ENCODE data around the gene PRSS3.
"Not testable (repeated sequence)": the region's sequence is repeated elsewhere in the genome, so short reads cannot be mapped to it uniquely, and the experiment has no call there.

PRSS3 gene

GRCh38 chr9:33795281-33795680 is at the start of gene PRSS3:
Gene PRSS3 (plus strand): TSS chr9:33795561. CDS start chr9:33795574, 13 bp downstream.
- H3K4me1 ChIP-seq (ENCODE audit: control insufficient read depth in 1 of 2, insufficient read depth in 1 of 2, low read depth in 1 of 2, low read length in 1 of 2), result no peaks in the 10 kb centered on the region
- no peaks in the 10 kb centered on the region for H3K9me3 ChIP-seq
- H3K4me3 ChIP-seq (ENCODE audit: low read depth in 1 of 2, low read length in 1 of 2), result no peak within 1 kb of the TSS
- no peaks in the 10 kb centered on the region for H3K36me3 ChIP-seq
- no peak within 1 kb of the TSS for H3K27ac ChIP-seq
- TF ChIP-seq CTCF (IDR thresholded peaks at IDR 0.05), result no peak
- H3K27me3 ChIP-seq, result peaks cover 19% of the 10 kb centered on the region

- Histone ChIP-seq H3K27ac (peak overlapping the region; percentile 38), H3K4me1 (ENCODE audit: control insufficient read depth in 1 of 2, insufficient read depth in 1 of 2, low read depth in 1 of 2, low read length in 1 of 2) (peaks cover 6 to 13% of the 10 kb centered on the region in 2 experiments), H3K27me3 (peaks cover 80% of the 10 kb centered on the region), H3K9me3 (no peaks in the 10 kb centered on the region), H3K36me3 (no peaks in the 10 kb centered on the region), H3K4me3 (ENCODE audit: low read depth in 1 of 2, low read length in 1 of 2) (peak overlapping the region; percentile 35 to 48)
- no peak for TF ChIP-seq CTCF (IDR thresholded peaks at IDR 0.05)
Observed at GRCh38 chr9:33748633-33749304, 46.6 kb upstream of the PRSS3 start.

- peak overlapping the region; percentile 38 for H3K27ac ChIP-seq
- H3K9me3 ChIP-seq, result not testable (repeated sequence)
Observed at GRCh38 chr9:33749305-33749654, 46.1 kb upstream of the PRSS3 start.

GRCh38 chr9:33750307-33750838 is 45.0 kb upstream of the PRSS3 start:
- Histone ChIP-seq H3K4me3 (ENCODE audit: low read depth in 1 of 2, low read length in 1 of 2) (no peak overlapping the region), H3K4me1 (ENCODE audit: control insufficient read depth in 1 of 2, insufficient read depth in 1 of 2, low read depth in 1 of 2, low read length in 1 of 2) (peaks cover 6 to 13% of the 10 kb centered on the region in 2 experiments), H3K27me3 (peaks cover 96% of the 10 kb centered on the region), H3K36me3 (no peaks in the 10 kb centered on the region), H3K27ac (no peak overlapping the region), H3K9me3 (no peaks in the 10 kb centered on the region)
- no peak for TF ChIP-seq CTCF (IDR thresholded peaks at IDR 0.05)

More at GRCh38 chr9:33749305-33749654, 46.1 kb upstream of the PRSS3 start:
- Histone ChIP-seq H3K4me3 (ENCODE audit: low read depth in 1 of 2, low read length in 1 of 2) (peak overlapping the region; percentile 35 to 48), H3K4me1 (ENCODE audit: control insufficient read depth in 1 of 2, insufficient read depth in 1 of 2, low read depth in 1 of 2, low read length in 1 of 2) (peaks cover 6 to 13% of the 10 kb centered on the region in 2 experiments), H3K27me3 (peaks cover 85% of the 10 kb centered on the region)
- H3K36me3 ChIP-seq, result not testable (repeated sequence)

- Histone ChIP-seq H3K27me3 (peaks cover 96% of the 10 kb centered on the region), H3K9me3 (no peaks in the 10 kb centered on the region), H3K4me1 (ENCODE audit: control insufficient read depth in 1 of 2, insufficient read depth in 1 of 2, low read depth in 1 of 2, low read length in 1 of 2) (peaks cover 6 to 13% of the 10 kb centered on the region in 2 experiments), H3K4me3 (ENCODE audit: low read depth in 1 of 2, low read length in 1 of 2) (no peak overlapping the region), H3K36me3 (no peaks in the 10 kb centered on the region), H3K27ac (no peak overlapping the region)
- TF ChIP-seq CTCF (IDR thresholded peaks at IDR 0.05), result no peak
Observed at GRCh38 chr9:33750839-33751339, 44.5 kb upstream of the PRSS3 start.

GRCh38 chr9:33751536-33752129 is 43.7 kb upstream of the PRSS3 start:
- TF ChIP-seq CTCF (IDR thresholded peaks at IDR 0.05), result no peak
- Histone ChIP-seq H3K27ac (no peak overlapping the region), H3K4me1 (ENCODE audit: control insufficient read depth in 1 of 2, insufficient read depth in 1 of 2, low read depth in 1 of 2, low read length in 1 of 2) (peaks cover 6 to 13% of the 10 kb centered on the region in 2 experiments), H3K9me3 (no peaks in the 10 kb centered on the region), H3K4me3 (ENCODE audit: low read depth in 1 of 2, low read length in 1 of 2) (no peak overlapping the region), H3K27me3 (peaks cover 89% of the 10 kb centered on the region), H3K36me3 (no peaks in the 10 kb centered on the region)
